ENCODE data around the gene PKD1.

Gene PKD1

DNA sequence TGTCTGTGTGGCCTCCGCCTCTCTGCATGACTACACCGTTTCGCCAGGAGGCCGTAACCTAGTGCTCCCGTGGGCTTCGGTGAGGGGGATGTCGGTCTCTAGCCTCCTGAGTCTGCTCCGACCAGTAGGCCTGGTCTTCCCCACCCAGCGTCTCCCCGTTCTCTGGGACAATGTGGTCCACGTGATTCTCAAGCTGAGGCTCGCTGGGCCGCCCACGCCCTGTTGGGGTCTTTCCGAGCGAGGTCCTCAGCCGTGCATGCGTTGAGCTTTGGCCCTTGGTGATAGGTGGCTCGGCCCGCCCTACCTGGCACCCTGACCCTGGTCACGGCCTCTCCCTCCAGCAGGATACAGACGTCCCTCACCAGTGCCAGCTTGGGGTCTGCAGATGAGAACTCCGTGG is 57.0 kb downstream of the PKD1 start:
- H3K36me3 Mint-ChIP-seq: peaks cover 48% of the 10 kb centered on the region
- H3K27me3 Mint-ChIP-seq: no peaks in the 10 kb centered on the region
- no peak for ATAC-seq
- H3K27ac Mint-ChIP-seq: no peak overlapping the region
- H3K9me3 Mint-ChIP-seq: no peaks in the 10 kb centered on the region
- no peaks in the 10 kb centered on the region for H3K4me1 Mint-ChIP-seq
- H3K4me3 Mint-ChIP-seq: no peak overlapping the region

DNA sequence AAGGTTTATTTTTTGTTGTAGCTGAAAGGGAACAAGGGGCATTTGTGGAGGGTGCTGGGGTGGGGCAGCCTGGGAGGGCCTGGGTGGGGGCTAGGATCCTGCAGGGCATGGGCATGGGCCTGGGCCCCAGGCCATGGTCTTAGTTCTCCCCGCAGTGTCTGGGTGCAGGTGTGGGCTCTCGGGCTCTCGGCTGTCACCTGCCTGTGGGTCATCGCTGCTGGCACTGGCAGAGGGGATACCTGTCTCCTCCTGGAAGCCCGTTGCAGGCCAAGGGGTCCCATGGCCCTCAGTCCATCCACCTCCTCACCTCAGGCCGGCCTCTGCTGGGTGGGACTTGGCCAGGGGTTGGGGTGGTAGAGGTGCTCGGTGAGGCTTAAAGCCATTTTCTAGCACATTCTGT is 57.6 kb downstream of the PKD1 start:
- no peak for ATAC-seq
- Mint-ChIP-seq H3K4me1 (no peaks in the 10 kb centered on the region), H3K27me3 (no peaks in the 10 kb centered on the region), H3K4me3 (no peak overlapping the region), H3K9me3 (no peaks in the 10 kb centered on the region), H3K36me3 (peaks cover 54% of the 10 kb centered on the region), H3K27ac (no peak overlapping the region)

- no peaks in the 10 kb centered on the region for H3K9me3 Mint-ChIP-seq
- no peaks in the 10 kb centered on the region for H3K4me1 Mint-ChIP-seq
- peaks cover 55% of the 10 kb centered on the region for H3K36me3 Mint-ChIP-seq
- H3K4me3 Mint-ChIP-seq: no peak overlapping the region
- ATAC-seq: no peak
- no peak overlapping the region for H3K27ac Mint-ChIP-seq
- no peaks in the 10 kb centered on the region for H3K27me3 Mint-ChIP-seq
Measured at GRCh38 chr16:2077696-2078095, 58.0 kb downstream of the PKD1 start.

DNA sequence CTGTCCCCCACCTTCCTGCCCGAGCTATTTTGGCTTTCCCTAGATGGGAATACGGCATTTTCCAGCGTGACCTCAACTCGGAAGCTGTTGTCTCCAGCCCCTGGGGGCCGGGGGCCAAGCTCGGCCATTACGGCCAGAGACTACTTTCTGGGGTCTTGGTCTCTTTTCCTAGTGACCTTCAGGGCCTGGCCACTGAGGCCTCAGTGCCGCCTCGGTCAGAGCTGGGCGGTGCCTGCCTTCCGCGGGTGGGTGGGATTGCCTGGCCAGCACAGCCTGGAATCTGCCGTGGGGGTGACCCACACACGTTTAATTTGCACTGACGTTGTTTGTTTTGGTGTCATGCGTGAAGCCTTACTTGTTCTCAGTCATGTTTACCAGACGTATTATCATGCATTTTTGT is 58.7 kb downstream of the PKD1 start:
- Mint-ChIP-seq H3K9me3 (no peaks in the 10 kb centered on the region), H3K27me3 (no peaks in the 10 kb centered on the region), H3K4me3 (no peak overlapping the region), H3K4me1 (no peaks in the 10 kb centered on the region), H3K27ac (no peak overlapping the region), H3K36me3 (peaks cover 53% of the 10 kb centered on the region)
- no peak for ATAC-seq

GRCh38 chr16:2076072-2076865 is 59.4 kb downstream of the PKD1 start:
- H3K27ac Mint-ChIP-seq: no peak overlapping the region
- H3K4me1 Mint-ChIP-seq: no peaks in the 10 kb centered on the region
- peaks cover 58% of the 10 kb centered on the region for H3K36me3 Mint-ChIP-seq
- no peaks in the 10 kb centered on the region for H3K27me3 Mint-ChIP-seq
- H3K4me3 Mint-ChIP-seq: no peak overlapping the region
- ATAC-seq: no peak
- no peaks in the 10 kb centered on the region for H3K9me3 Mint-ChIP-seq

DNA sequence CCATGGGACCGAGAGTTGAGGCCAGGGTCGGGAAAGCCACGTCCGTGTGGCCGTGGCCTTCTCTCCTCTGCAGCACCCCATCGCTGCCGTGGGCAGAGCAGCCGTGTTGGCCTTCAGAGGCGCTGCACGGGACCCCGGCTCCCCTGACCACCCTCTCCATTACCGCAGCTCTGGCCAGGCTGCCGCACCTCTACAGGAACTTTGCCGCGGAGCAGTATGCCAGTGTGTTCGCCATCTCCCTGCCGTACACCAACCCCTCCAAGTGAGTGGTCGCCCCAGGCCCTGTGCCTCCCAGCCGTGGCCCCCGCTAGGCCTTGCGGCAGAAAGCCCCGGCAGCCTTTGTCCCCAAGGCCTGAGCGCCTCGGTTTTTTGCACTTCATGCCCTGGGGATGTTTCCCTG is 60.1 kb downstream of the PKD1 start:
- no peak for ATAC-seq
- H3K36me3 Mint-ChIP-seq: peaks cover 64% of the 10 kb centered on the region
- H3K27ac Mint-ChIP-seq: no peak overlapping the region
- no peak overlapping the region for H3K4me3 Mint-ChIP-seq
- H3K9me3 Mint-ChIP-seq: no peaks in the 10 kb centered on the region
- H3K27me3 Mint-ChIP-seq: no peaks in the 10 kb centered on the region
- no peaks in the 10 kb centered on the region for H3K4me1 Mint-ChIP-seq

- H3K9me3 Mint-ChIP-seq: no peaks in the 10 kb centered on the region
- peaks cover 70% of the 10 kb centered on the region for H3K36me3 Mint-ChIP-seq
- H3K4me3 Mint-ChIP-seq: no peak overlapping the region
- no peaks in the 10 kb centered on the region for H3K27me3 Mint-ChIP-seq
- H3K4me1 Mint-ChIP-seq: no peaks in the 10 kb centered on the region
- H3K27ac Mint-ChIP-seq: no peak overlapping the region
- ATAC-seq: no peak
Measured at GRCh38 chr16:2074071-2074470, 61.6 kb downstream of the PKD1 start.

- Mint-ChIP-seq H3K27me3 (no peaks in the 10 kb centered on the region), H3K36me3 (peaks cover 63% of the 10 kb centered on the region), H3K4me3 (no peak overlapping the region), H3K9me3 (no peaks in the 10 kb centered on the region), H3K4me1 (no peaks in the 10 kb centered on the region), H3K27ac (no peak overlapping the region)
- no peak for ATAC-seq
Measured at GRCh38 chr16:2072926-2073325, 62.8 kb downstream of the PKD1 start.

GRCh38 chr16:2071454-2072202 is 64.1 kb downstream of the PKD1 start:
- no peaks in the 10 kb centered on the region for H3K27me3 Mint-ChIP-seq
- H3K9me3 Mint-ChIP-seq: no peaks in the 10 kb centered on the region
- no peak overlapping the region for H3K27ac Mint-ChIP-seq
- no peak for ATAC-seq
- H3K4me3 Mint-ChIP-seq: no peak overlapping the region
- peaks cover 62% of the 10 kb centered on the region for H3K36me3 Mint-ChIP-seq
- no peaks in the 10 kb centered on the region for H3K4me1 Mint-ChIP-seq

DNA sequence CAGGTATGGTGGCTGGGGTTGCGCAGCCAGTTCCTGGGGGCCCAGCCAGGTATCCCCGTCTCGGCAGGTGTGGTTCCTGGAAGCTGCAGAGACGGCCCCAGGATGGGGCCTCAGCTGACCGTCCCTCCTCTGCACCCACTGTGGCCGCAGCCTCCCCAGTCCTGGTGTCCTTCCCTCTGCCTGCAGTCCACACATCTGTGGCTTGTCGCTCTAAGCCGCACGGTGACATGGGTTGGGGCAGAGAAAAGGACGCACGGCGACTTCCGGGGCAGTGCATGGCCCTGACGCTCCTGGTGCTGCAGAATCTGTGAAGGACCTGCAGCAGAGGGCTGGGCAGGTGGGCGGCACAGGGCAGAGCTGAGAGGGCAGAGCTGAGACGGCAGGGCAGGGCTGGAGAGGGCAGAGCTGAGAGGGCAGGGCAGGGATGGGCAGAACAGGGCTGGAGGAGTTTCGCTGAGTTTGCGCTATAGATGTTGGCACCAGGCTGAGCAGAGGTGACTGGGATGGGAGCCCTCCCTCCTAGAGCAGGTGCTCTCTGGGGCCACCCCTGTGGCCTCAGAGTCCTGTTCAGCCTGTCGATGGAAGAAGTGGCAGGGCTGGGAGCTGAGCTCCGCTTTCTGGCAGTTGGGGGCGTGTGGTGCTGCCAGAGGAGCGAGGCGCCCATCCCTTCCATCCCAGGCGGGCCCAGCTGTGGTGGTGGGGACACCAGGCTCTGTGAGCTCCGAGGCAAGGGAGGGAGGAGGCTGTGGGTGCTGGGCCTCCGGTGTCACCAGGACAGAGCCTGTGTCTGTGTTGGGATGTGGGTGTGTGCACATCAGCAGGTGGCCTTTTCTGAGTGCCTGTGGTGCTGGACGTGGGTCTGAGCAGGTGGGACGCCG is 64.9 kb downstream of the PKD1 start:
- Mint-ChIP-seq H3K4me1 (no peaks in the 10 kb centered on the region), H3K9me3 (no peaks in the 10 kb centered on the region), H3K27me3 (no peaks in the 10 kb centered on the region), H3K27ac (peak overlapping the region; percentile 39), H3K36me3 (peaks cover 66% of the 10 kb centered on the region), H3K4me3 (no peak overlapping the region)
- no peak for ATAC-seq

DNA sequence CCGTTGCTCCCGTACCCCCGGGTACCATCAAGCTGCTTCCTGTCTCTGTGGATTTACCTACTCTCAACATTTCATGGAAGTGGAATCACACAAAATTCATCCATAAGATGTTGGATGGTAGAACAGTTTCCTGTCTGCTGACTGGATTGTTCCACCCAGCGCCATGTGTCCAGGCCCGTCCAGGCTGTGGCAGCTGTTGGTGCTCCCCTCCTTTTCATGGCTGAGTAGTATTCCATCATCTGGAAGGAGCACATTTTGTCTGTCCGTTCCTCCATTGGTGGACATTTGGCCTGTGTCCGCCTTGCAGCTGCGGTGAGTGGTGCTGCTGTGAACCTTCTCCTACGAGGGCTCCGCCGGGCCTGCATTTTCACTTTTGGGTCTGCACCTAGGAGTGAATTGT is 69.6 kb downstream of the PKD1 start:
- H3K4me1 Mint-ChIP-seq: no peaks in the 10 kb centered on the region
- H3K27me3 Mint-ChIP-seq: no peaks in the 10 kb centered on the region
- no peaks in the 10 kb centered on the region for H3K9me3 Mint-ChIP-seq
- peaks cover 44% of the 10 kb centered on the region for H3K36me3 Mint-ChIP-seq
- H3K27ac Mint-ChIP-seq: no peak overlapping the region
- H3K4me3 Mint-ChIP-seq: no peak overlapping the region
- ATAC-seq: no peak

GRCh38 chr16:2064368-2064945 is 71.2 kb downstream of the PKD1 start:
- Mint-ChIP-seq H3K4me1 (no peaks in the 10 kb centered on the region), H3K27ac (no peak overlapping the region), H3K4me3 (no peak overlapping the region), H3K27me3 (no peaks in the 10 kb centered on the region), H3K36me3 (peaks cover 41% of the 10 kb centered on the region), H3K9me3 (no peaks in the 10 kb centered on the region)
- ATAC-seq: no peak

- ATAC-seq: peak; percentile 20
- Mint-ChIP-seq H3K36me3 (peaks cover 41% of the 10 kb centered on the region), H3K4me1 (no peaks in the 10 kb centered on the region), H3K4me3 (no peak overlapping the region), H3K9me3 (no peaks in the 10 kb centered on the region), H3K27me3 (no peaks in the 10 kb centered on the region), H3K27ac (no peak overlapping the region)
Measured at GRCh38 chr16:2063861-2064260, 71.8 kb downstream of the PKD1 start.

- no peaks in the 10 kb centered on the region for H3K27me3 Mint-ChIP-seq
- no peak for ATAC-seq
- H3K4me3 Mint-ChIP-seq: no peak overlapping the region
- no peak overlapping the region for H3K27ac Mint-ChIP-seq
- H3K4me1 Mint-ChIP-seq: no peaks in the 10 kb centered on the region
- H3K9me3 Mint-ChIP-seq: no peaks in the 10 kb centered on the region
- H3K36me3 Mint-ChIP-seq: peaks cover 48% of the 10 kb centered on the region
Measured at GRCh38 chr16:2062801-2063200, 72.9 kb downstream of the PKD1 start.

GRCh38 chr16:2061526-2061925 is 74.2 kb downstream of the PKD1 start:
- peaks cover 49% of the 10 kb centered on the region for H3K36me3 Mint-ChIP-seq
- no peak for ATAC-seq
- no peak overlapping the region for H3K4me3 Mint-ChIP-seq
- no peaks in the 10 kb centered on the region for H3K27me3 Mint-ChIP-seq
- no peaks in the 10 kb centered on the region for H3K4me1 Mint-ChIP-seq
- H3K9me3 Mint-ChIP-seq: no peaks in the 10 kb centered on the region
- no peak overlapping the region for H3K27ac Mint-ChIP-seq

Data from stimulated activated memory B cell treated with anti-CD40 and anti-IgM and Interleukin-4, amounts not matched to agents 10 μg/mL and 1 μg/mL and 100 μg/mL, for 72 hours (primary cell).